ENCODE results near the gene ZNF541.
"Not testable (repeated sequence)": the region's sequence is repeated elsewhere in the genome, so short reads cannot be mapped to it uniquely, and the experiment has no call there.

The ZNF541 gene

GRCh38 chr19:47573071-47574026 is at the start of gene ZNF541:
Gene ZNF541, minus strand, starts transcription at chr19:47573148. Its CDS starts 17,292 bp downstream, at chr19:47555856.
- DNase-seq = no peak

GRCh38 chr19:47619763-47620162 is 46.8 kb upstream of the ZNF541 start:
- DNase-seq = no peak

GRCh38 chr19:47618771-47619170 is 45.8 kb upstream of the ZNF541 start:
- no peak for DNase-seq

GRCh38 chr19:47615714-47616113 is 42.8 kb upstream of the ZNF541 start:
- no peak for DNase-seq

- DNase-seq = no peak
Measured at GRCh38 chr19:47615230-47615629, 42.3 kb upstream of the ZNF541 start.

GRCh38 chr19:47614559-47614958 is 41.6 kb upstream of the ZNF541 start:
- DNase-seq = no peak

- DNase-seq = no peak
Measured at GRCh38 chr19:47614021-47614295, 41.0 kb upstream of the ZNF541 start.

GRCh38 chr19:47613165-47614020 is 40.4 kb upstream of the ZNF541 start:
- no peak for DNase-seq

GRCh38 chr19:47610902-47611301 is 38.0 kb upstream of the ZNF541 start:
- no peak for DNase-seq

- peak; percentile 7 for DNase-seq
Measured at GRCh38 chr19:47609906-47610894, 37.3 kb upstream of the ZNF541 start.

GRCh38 chr19:47608969-47609905 is 36.3 kb upstream of the ZNF541 start, which contains the start of gene BICRA:
Gene BICRA, plus strand, starts transcription at chr19:47609134. Its CDS starts 64,441 bp downstream, at chr19:47673575.
- peak; percentile 2 for DNase-seq

- DNase-seq = peak; percentile 17
Measured at GRCh38 chr19:47608074-47608918, 35.3 kb upstream of the ZNF541 start.

GRCh38 chr19:47607564-47608073 is 34.7 kb upstream of the ZNF541 start:
- DNase-seq = no peak

- no peak for DNase-seq
Measured at GRCh38 chr19:47603706-47604565, 31.0 kb upstream of the ZNF541 start.

- no peak for DNase-seq
Measured at GRCh38 chr19:47601180-47601904, 28.4 kb upstream of the ZNF541 start.

- DNase-seq = peak; percentile 97
Measured at GRCh38 chr19:47600246-47601179, 27.6 kb upstream of the ZNF541 start.

- DNase-seq = not testable (repeated sequence)
Measured at GRCh38 chr19:47599671-47600245, 26.8 kb upstream of the ZNF541 start.

All from NCI-H524 treated with DMSO at 0.1 percent for 48 hours (cell line).